Measurements from ENCODE around the gene KCNMA1. TPM values are rescaled to one million over a fixed set of nuclear protein-coding genes. Genes with fewer than 3 reads are reported as not detected.

KCNMA1 gene
- total and polyA plus RNA-seq, 9 of the 15 experiments (the other 6 are each of a cell fraction or from before 2014, with no cell fraction given) = 0.01 to 0.95 (median 0.15) TPM; not detected in 4

- BruUV-seq (replicated peaks) = no TSS peak
- intact Hi-C loops (cut with micrococcal nuclease) = no loop called here
- H3K4me3 ChIP-seq = no peak overlapping the region
- ATAC-seq = peak; percentile 93
- peak; percentile 96 for FAIRE-seq
- H3K9ac ChIP-seq (ENCODE audit: insufficient read depth in 1 of 2, low read depth in 2 of 2, low read length in 2 of 2) = no peak overlapping the region
- DNase-seq (ENCODE audit: extremely low read depth in 1 of 4, low spot score in 3 of 4) = peak; percentile 58 to 73 (median 66)
- peak; percentile 78 to 88 for TF ChIP-seq RAD21 (CRISPR knock-in tag; conservative IDR thresholded peaks at IDR 0.05 in 1 of 2, IDR thresholded peaks at IDR 0.05 in 1 of 2)
- TF ChIP-seq DEAF1 (CRISPR knock-in tag; IDR thresholded peaks at IDR 0.05) = peak; percentile 47; the same call in 1 of the 2 replicates
- TF ChIP-seq MYBL2 (IDR thresholded peaks at IDR 0.05; ENCODE audit: low read depth) = no peak
- no peak for TF ChIP-seq MYBL2 (CRISPR knock-in tag; IDR thresholded peaks at IDR 0.05; ENCODE audit: borderline replicate concordance)
- 0 out of 4 replicates have a peak, but pooled peaks of 1 of the 2 experiments have one; percentile 22 for TF ChIP-seq FOXK2 (conservative IDR thresholded peaks at IDR 0.05 in 1 of 2, IDR thresholded peaks at IDR 0.05 in 1 of 2; ENCODE audit: low read depth in 2 of 2)
- TF ChIP-seq SNRNP70 (optimal IDR thresholded peaks at IDR 0.05; ENCODE audit: low read depth, low read length) = no peak
- TF ChIP-seq JUND (IDR thresholded peaks at IDR 0.05; ENCODE audit: borderline replicate concordance, low read depth, low read length) = no peak
- TF ChIP-seq JUND (tag; IDR thresholded peaks at IDR 0.05; ENCODE audit: borderline replicate concordance, low read depth, low read length) = 0 out of 3 replicates have a peak, but pooled peaks have one; percentile 17
- TF ChIP-seq, protein P1, sequence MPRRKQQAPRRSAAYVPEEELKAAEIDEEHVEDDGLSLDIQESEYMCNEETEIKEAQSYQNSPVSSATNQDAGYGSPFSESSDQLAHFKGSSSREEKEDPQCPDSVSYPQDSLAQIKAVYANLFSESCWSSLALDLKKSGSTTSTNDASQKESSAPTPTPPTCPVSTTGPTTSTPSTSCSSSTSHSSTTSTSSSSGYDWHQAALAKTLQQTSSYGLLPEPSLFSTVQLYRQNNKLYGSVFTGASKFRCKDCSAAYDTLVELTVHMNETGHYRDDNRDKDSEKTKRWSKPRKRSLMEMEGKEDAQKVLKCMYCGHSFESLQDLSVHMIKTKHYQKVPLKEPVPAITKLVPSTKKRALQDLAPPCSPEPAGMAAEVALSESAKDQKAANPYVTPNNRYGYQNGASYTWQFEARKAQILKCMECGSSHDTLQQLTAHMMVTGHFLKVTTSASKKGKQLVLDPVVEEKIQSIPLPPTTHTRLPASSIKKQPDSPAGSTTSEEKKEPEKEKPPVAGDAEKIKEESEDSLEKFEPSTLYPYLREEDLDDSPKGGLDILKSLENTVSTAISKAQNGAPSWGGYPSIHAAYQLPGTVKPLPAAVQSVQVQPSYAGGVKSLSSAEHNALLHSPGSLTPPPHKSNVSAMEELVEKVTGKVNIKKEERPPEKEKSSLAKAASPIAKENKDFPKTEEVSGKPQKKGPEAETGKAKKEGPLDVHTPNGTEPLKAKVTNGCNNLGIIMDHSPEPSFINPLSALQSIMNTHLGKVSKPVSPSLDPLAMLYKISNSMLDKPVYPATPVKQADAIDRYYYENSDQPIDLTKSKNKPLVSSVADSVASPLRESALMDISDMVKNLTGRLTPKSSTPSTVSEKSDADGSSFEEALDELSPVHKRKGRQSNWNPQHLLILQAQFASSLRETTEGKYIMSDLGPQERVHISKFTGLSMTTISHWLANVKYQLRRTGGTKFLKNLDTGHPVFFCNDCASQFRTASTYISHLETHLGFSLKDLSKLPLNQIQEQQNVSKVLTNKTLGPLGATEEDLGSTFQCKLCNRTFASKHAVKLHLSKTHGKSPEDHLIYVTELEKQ (CRISPR knock-in tag; IDR thresholded peaks at IDR 0.05) = no peak
- TF ChIP-seq, protein P2, sequence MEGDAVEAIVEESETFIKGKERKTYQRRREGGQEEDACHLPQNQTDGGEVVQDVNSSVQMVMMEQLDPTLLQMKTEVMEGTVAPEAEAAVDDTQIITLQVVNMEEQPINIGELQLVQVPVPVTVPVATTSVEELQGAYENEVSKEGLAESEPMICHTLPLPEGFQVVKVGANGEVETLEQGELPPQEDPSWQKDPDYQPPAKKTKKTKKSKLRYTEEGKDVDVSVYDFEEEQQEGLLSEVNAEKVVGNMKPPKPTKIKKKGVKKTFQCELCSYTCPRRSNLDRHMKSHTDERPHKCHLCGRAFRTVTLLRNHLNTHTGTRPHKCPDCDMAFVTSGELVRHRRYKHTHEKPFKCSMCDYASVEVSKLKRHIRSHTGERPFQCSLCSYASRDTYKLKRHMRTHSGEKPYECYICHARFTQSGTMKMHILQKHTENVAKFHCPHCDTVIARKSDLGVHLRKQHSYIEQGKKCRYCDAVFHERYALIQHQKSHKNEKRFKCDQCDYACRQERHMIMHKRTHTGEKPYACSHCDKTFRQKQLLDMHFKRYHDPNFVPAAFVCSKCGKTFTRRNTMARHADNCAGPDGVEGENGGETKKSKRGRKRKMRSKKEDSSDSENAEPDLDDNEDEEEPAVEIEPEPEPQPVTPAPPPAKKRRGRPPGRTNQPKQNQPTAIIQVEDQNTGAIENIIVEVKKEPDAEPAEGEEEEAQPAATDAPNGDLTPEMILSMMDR (IDR thresholded peaks at IDR 0.05 in 2 of 3, conservative IDR thresholded peaks at IDR 0.05 in 1 of 3; ENCODE audit: insufficient read depth in 2 of 3, low read depth in 1 of 3, low read length in 3 of 3) = peak; percentile 65 to 84 (median 82)
- TF ChIP-seq SMC3 (conservative IDR thresholded peaks at IDR 0.05; ENCODE audit: insufficient read depth, low read depth, low read length) = peak; percentile 61
- TF ChIP-seq TCF3 (CRISPR knock-in tag; IDR thresholded peaks at IDR 0.05) = no peak
- no peaks in the 10 kb centered on the region for H3K9me3 ChIP-seq (replicated peaks; ENCODE audit: control insufficient read depth, insufficient read depth, low read depth, low read length)
- no peak overlapping the region for H2AFZ ChIP-seq (ENCODE audit: low read depth, low read length)
- peaks cover 0 to 16% of the 10 kb centered on the region in 2 experiments; a peak in 2 of 5 replicates for H3K27me3 ChIP-seq (ENCODE audit: control insufficient read depth in 2 of 2, insufficient read depth in 2 of 2, low read length in 2 of 2)
- H3K9me1 ChIP-seq (ENCODE audit: control insufficient read depth, insufficient read depth, low read length) = no peaks in the 10 kb centered on the region
- H3K4me2 ChIP-seq (ENCODE audit: insufficient read depth, low read length) = no peak overlapping the region
- H3K27ac ChIP-seq (ENCODE audit: extremely low read depth, low read depth, low read length) = no peak overlapping the region
- in situ Hi-C loops (cut with MboI) = no loop called here
- 0 out of 2 replicates have a peak, but pooled peaks cover 3% of the 10 kb centered on the region for H4K20me1 ChIP-seq (replicated peaks; ENCODE audit: control insufficient read depth, insufficient read depth, low read length)
- ChIA-PET POLR2A (no interaction called here), CTCF (ENCODE audit: low intra/inter-chr PET ratio) (interaction anchor here (0.6 kb wide), 1 partner anchor 1186 kb away, joined by 3 read pairs; no protein-coding TSS in a partner anchor)
- no peaks in the 10 kb centered on the region for H3K36me3 ChIP-seq (ENCODE audit: control insufficient read depth, insufficient read depth, low read length)
- no peaks in the 10 kb centered on the region for H3K79me2 ChIP-seq (ENCODE audit: control insufficient read depth, insufficient read depth, low read length)
- WGBS (ENCODE audit: insufficient coverage, low coverage, missing lambda C conversion rate) = 3% methylated on average over 12 of the region's 12 CpGs
- no peaks in the 10 kb centered on the region for H3K4me1 ChIP-seq (replicated peaks in 1 of 2; ENCODE audit: control insufficient read depth in 2 of 2, insufficient read depth in 2 of 2, low read length in 2 of 2)
These were observed 525.7 kb downstream of the KCNMA1 start for GRCh38 chr10:77111611-77112550.
